Testis (tissue), 3 donors: ENCODE data around the gene ZKSCAN8. TPM values are rescaled to one million over a fixed set of nuclear protein-coding genes. Genes with fewer than 3 reads are reported as not detected.

Experiments used
- DNase-seq: peaks from one replicate; pipeline ENCODE4 v3.0.0-alpha.2; 2019
- H3K27ac ChIP-seq, 2 donors: fragments of 200-600 bp; sonication (generic); one replicate each; pipeline ENCODE4 v1.5.1; 2019
- H3K27me3 ChIP-seq: fragments of 200-600 bp; sonication (generic); one replicate; pipeline ENCODE4 v1.5.1; 2019
- H3K36me3 ChIP-seq: fragments of 200-600 bp; sonication (generic); one replicate; pipeline ENCODE4 v1.5.1; 2017; ENCODE audit warnings: low read depth; ENCODE audit errors: missing control alignments
- H3K4me1 ChIP-seq: fragments of 200-600 bp; sonication (generic); one replicate; pipeline ENCODE4 v1.5.1; 2019
- H3K4me3 ChIP-seq, 2 donors: fragments of 200-600 bp; sonication (generic); one replicate each; pipeline ENCODE4 v1.5.1; 2017 to 2019
- H3K9me3 ChIP-seq: fragments of 200-600 bp; sonication (generic); one replicate; pipeline ENCODE4 v1.5.1; 2017
- POLR2A ChIP-seq: fragments of 450-650 bp; IDR thresholded peaks from one replicate; pipeline ENCODE4 v1.6.1; 2017; ENCODE audit warnings: antibody characterized with exemption, mild to moderate bottlenecking, moderate library complexity
- WGBS, 2 donors: methylation state at CpG; one replicate each; pipeline ENCODE4 v1.1.5; 2018; 5-methylcytosine and 5-hydroxymethylcytosine counted together
- intact Hi-C: fragments of 100-400 bp; cut with DNase I; formaldehyde crosslinking; loops from one replicate; pipeline ENCODE4 v1.15.1; 2023; ENCODE audit warnings: low total_unique reads
- polyA plus RNA-seq: library from polyadenylated mRNA; stranded (reverse); fragments of 350-450 nt; fragmentation: Illumina TruSeq; extraction: RNeasy Lipid Tissue Mini Kit (QIAGEN cat#74804); gene quantifications from one replicate; pipeline ENCODE4 v1.2.3, GENCODE V29; 2014; ENCODE audit warnings: low read depth, low replicate concordance; ENCODE audit not compliant: insufficient read depth
- total RNA-seq, 2 donors: library from RNA; depleted of rRNA; stranded (reverse); fragments of >200 nt; gene quantifications; one replicate each; pipeline ENCODE4 v1.2.3, GENCODE V29; 2016
- TF ChIP-seq, protein P1 (sequence below), 3 experiments: fragments of 450-650 bp in 2 of 3; fragments of 200-600 bp in 1 of 3; sonication (generic) in 1 of 3; IDR thresholded peaks; one replicate each; pipeline ENCODE4 v1.5.1; 2016 to 2019; ENCODE audit warnings: antibody characterized with exemption in 3 of 3, mild to moderate bottlenecking in 2 of 3, moderate library complexity in 1 of 3

The ZKSCAN8 gene
- total and polyA plus RNA-seq, 3 donors from 2014 or later: 20.9 to 36.4 (median 34.1) TPM

DNA sequence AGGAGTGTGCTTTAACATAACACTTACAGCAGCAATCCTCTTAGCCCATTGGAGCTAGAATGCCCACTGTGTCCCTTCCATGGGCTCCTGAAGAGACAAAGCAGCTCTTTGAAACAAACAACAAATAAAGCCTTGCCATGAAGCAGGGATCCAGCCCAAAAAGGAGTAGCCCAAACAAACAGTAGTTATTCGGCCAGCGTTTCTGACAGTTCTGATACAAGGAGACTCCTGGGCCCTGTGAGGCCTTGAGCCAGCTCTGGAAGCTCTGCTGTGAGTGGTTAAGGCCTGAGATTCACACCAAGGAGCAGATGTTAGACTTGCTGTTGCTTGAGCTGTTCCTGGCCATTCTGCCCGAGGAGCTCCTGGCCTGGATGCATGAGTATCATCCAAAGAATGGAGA is 34.2 kb upstream of the ZKSCAN8 start:
- no peak overlapping the region for H3K4me3 ChIP-seq
- H3K27me3 ChIP-seq: no peaks in the 10 kb centered on the region
- no peak for TF ChIP-seq POLR2A
- TF ChIP-seq, protein P1, sequence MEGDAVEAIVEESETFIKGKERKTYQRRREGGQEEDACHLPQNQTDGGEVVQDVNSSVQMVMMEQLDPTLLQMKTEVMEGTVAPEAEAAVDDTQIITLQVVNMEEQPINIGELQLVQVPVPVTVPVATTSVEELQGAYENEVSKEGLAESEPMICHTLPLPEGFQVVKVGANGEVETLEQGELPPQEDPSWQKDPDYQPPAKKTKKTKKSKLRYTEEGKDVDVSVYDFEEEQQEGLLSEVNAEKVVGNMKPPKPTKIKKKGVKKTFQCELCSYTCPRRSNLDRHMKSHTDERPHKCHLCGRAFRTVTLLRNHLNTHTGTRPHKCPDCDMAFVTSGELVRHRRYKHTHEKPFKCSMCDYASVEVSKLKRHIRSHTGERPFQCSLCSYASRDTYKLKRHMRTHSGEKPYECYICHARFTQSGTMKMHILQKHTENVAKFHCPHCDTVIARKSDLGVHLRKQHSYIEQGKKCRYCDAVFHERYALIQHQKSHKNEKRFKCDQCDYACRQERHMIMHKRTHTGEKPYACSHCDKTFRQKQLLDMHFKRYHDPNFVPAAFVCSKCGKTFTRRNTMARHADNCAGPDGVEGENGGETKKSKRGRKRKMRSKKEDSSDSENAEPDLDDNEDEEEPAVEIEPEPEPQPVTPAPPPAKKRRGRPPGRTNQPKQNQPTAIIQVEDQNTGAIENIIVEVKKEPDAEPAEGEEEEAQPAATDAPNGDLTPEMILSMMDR (IDR thresholded peaks at IDR 0.05): no peak
- H3K4me1 ChIP-seq: peaks cover 6% of the 10 kb centered on the region
- intact Hi-C loops: no loop called here
- DNase-seq: no peak
- H3K9me3 ChIP-seq: no peaks in the 10 kb centered on the region
- H3K36me3 ChIP-seq: no peaks in the 10 kb centered on the region
- H3K27ac ChIP-seq: no peak overlapping the region
- 73 to 75% methylated on average over 3 of the region's 3 CpGs for WGBS, 2 donors

DNA sequence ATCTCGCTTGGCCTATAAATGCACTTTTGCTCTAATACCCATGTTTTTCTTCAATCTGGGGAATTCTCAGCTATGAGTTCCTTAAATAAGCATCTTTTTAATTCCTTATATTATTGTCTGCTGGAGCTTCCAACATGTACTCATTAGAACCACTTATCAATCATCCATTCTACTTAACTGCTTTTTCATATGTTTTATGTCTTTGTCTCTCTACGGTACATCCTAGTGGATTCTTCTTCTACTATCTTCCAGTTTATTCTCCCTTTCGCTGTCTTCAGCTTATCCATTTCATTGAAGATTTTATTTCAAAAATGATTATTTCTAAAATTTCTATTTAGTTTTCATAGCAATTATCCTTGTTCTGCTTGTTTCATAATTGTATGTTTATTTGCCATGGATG is 29.7 kb upstream of the ZKSCAN8 start:
- WGBS, 2 donors: 94 to 95% methylated on average over 3 of the region's 3 CpGs
- Histone ChIP-seq H3K4me3 (no peak overlapping the region), H3K9me3 (no peaks in the 10 kb centered on the region), H3K27ac (no peak overlapping the region), H3K36me3 (no peaks in the 10 kb centered on the region), H3K27me3 (no peaks in the 10 kb centered on the region), H3K4me1 (no peaks in the 10 kb centered on the region)
- no peak for DNase-seq
- intact Hi-C loops: no loop called here
- no peak for TF ChIP-seq POLR2A
- TF ChIP-seq, protein P1 (IDR thresholded peaks at IDR 0.05): no peak

DNA sequence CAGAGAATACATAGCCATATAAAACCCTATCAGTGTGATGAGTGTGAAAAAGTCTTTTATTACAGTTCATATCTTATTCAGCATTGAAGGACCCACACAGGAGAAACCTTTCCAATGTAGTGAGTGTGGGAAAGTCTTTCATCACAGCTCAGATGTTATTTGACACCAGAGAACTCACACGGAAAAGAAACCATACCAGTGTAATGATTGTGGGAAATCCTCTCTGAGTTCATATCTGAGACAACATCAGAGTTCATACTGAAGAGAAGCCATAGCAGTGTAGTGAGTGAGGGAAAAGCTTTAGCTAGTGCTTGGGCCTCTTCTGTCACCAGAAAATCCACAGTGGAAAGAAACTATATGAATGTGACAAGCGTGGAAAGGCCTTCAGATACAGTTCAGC is 25.9 kb upstream of the ZKSCAN8 start:
- intact Hi-C loops: no loop called here
- no peak for TF ChIP-seq POLR2A
- TF ChIP-seq, protein P1 (IDR thresholded peaks at IDR 0.05): no peak
- no peaks in the 10 kb centered on the region for H3K9me3 ChIP-seq
- H3K36me3 ChIP-seq: no peaks in the 10 kb centered on the region
- WGBS, 2 donors: 84 to 85% methylated on average over 2 of the region's 2 CpGs
- H3K4me1 ChIP-seq: no peaks in the 10 kb centered on the region
- no peak overlapping the region for H3K27ac ChIP-seq
- H3K27me3 ChIP-seq: no peaks in the 10 kb centered on the region
- no peak overlapping the region for H3K4me3 ChIP-seq
- DNase-seq: no peak

DNA sequence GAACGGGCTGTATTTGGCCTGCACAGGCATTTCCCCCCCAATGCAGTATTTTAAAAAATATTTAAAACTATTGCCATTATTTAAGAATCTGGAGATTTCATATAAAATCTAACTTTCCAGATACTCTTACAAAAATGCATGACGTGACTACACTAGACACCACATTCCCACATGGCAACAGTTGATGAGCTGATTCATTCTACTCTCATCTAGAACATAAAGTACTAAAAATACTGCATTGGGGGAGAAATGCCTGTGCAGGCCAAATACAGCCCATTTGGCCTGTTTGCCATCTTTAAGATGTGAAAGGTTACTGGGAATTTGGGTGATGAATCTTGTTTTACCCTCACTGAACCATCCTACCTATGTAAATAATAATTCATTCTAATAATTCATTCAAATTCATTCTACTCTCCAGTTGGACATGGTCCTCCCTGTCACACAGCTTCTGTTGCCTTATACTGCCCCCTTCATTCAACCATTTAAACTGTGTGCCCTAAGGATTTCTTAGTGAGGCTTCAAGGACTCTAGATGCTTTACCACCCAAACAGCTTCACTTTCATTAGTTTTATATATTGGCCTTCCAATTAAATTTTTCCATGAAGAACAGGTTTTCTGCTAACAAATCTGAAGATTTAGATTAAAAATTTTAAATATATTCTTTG is 24.2 kb upstream of the ZKSCAN8 start:
- no peaks in the 10 kb centered on the region for H3K4me1 ChIP-seq
- H3K9me3 ChIP-seq: no peaks in the 10 kb centered on the region
- H3K4me3 ChIP-seq: no peak overlapping the region
- H3K36me3 ChIP-seq: no peaks in the 10 kb centered on the region
- DNase-seq: no peak
- WGBS, 2 donors: 83 to 89% methylated on average over 2 of the region's 2 CpGs
- intact Hi-C loops: no loop called here
- H3K27ac ChIP-seq: no peak overlapping the region
- TF ChIP-seq, protein P1 (IDR thresholded peaks at IDR 0.05): no peak
- TF ChIP-seq POLR2A: no peak
- no peaks in the 10 kb centered on the region for H3K27me3 ChIP-seq

DNA sequence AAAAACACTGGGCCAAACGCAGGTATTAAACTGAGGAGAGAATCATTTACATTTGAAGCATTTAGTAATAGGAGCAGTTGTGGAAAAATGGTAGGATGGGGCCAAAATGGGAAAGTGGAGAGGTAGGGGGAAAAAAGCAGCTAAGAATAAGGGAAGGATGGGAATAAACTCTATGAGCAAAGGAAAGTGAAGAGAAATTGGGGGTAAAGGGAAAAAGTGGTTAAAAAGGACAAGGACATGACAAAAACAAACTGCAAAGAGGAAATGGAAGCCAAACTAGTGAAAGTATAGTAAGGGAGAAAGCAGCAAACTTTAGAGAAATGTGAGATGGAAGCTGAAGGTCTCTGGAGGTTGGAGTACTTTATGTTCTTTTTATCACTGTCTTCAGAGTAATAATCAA is 23.5 kb upstream of the ZKSCAN8 start:
- TF ChIP-seq, protein P1 (IDR thresholded peaks at IDR 0.05): no peak
- TF ChIP-seq POLR2A: no peak
- intact Hi-C loops: no loop called here
- WGBS, 2 donors: 79 to 81% methylated on average over 1 of the region's 1 CpG
- no peaks in the 10 kb centered on the region for H3K27me3 ChIP-seq
- no peaks in the 10 kb centered on the region for H3K4me1 ChIP-seq
- DNase-seq: no peak
- H3K27ac ChIP-seq: no peak overlapping the region
- H3K36me3 ChIP-seq: no peaks in the 10 kb centered on the region
- H3K9me3 ChIP-seq: no peaks in the 10 kb centered on the region
- no peak overlapping the region for H3K4me3 ChIP-seq
